Smooth muscle cell (in vitro differentiated cells): ENCODE results near the gene SLC6A9. TPM values are rescaled to one million over a fixed set of nuclear protein-coding genes. Genes with fewer than 3 reads are reported as not detected.

Experiments
- DNase-seq: peaks from one replicate; lab custom pipeline; 2025; ENCODE audit not compliant: unreplicated experiment; lab: John Stamatoyannopoulos, UW
- H2AFZ ChIP-seq: fragments of 200-600 bp; sonication (generic); 2 replicates; pipeline ENCODE4 v1.6.0; 2016; ENCODE audit warnings: antibody characterized with exemption, low read depth, mild to moderate bottlenecking
- H3F3A ChIP-seq: fragments of 200-600 bp; sonication (generic); 2 replicates; pipeline ENCODE4 v1.6.0; 2017; ENCODE audit warnings: antibody characterized with exemption, low read depth
- H3K27ac ChIP-seq: fragments of 200-600 bp; sonication (generic); 2 replicates; pipeline ENCODE4 v1.5.1; 2016; ENCODE audit warnings: low read depth, mild to moderate bottlenecking
- H3K27me3 ChIP-seq: fragments of 200-600 bp; sonication (generic); 2 replicates; pipeline ENCODE4 v1.6.1; 2016; ENCODE audit warnings: low read depth, mild to moderate bottlenecking
- H3K36me3 ChIP-seq: fragments of 200-600 bp; sonication (generic); 2 replicates; pipeline ENCODE4 v1.5.1; 2016; ENCODE audit warnings: low read depth
- H3K4me1 ChIP-seq: fragments of 200-600 bp; sonication (generic); 2 replicates; pipeline ENCODE4 v1.5.1; 2016; ENCODE audit warnings: low read depth
- H3K4me2 ChIP-seq: fragments of 200-600 bp; sonication (generic); 2 replicates; pipeline ENCODE4 v1.6.0; 2016; ENCODE audit warnings: mild to moderate bottlenecking
- H3K4me3 ChIP-seq: fragments of 200-600 bp; sonication (generic); 2 replicates; pipeline ENCODE4 v1.5.1; 2016; ENCODE audit warnings: mild to moderate bottlenecking
- H3K79me2 ChIP-seq: fragments of 200-600 bp; sonication (generic); 2 replicates; pipeline ENCODE4 v1.6.0; 2016; ENCODE audit warnings: low read depth, mild to moderate bottlenecking
- H3K9ac ChIP-seq: fragments of 200-600 bp; sonication (generic); 2 replicates; pipeline ENCODE4 v1.6.0; 2016; ENCODE audit warnings: low read depth
- H3K9me3 ChIP-seq: fragments of 200-600 bp; sonication (generic); replicated peaks from 2 replicates; pipeline ENCODE4 v1.5.1; 2016; ENCODE audit warnings: low read depth
- H4K20me1 ChIP-seq: fragments of 200-600 bp; sonication (generic); 2 replicates; pipeline ENCODE4 v1.6.0; 2016; ENCODE audit warnings: low read depth
- CTCF ChIP-seq: fragments of 200-600 bp; sonication (generic); IDR thresholded peaks from 2 replicates; pipeline ENCODE4 v1.5.1; 2017; ENCODE audit warnings: borderline replicate concordance, mild to moderate bottlenecking, antibody characterized with exemption; ENCODE audit not compliant: insufficient read depth, poor library complexity, severe bottlenecking
- WGBS: methylation state at CpG from one replicate; pipeline ENCODE4 v1.1.7; 2016; ENCODE audit warnings: low lambda C conversion rate; 5-methylcytosine and 5-hydroxymethylcytosine counted together
- polyA plus RNA-seq: library from polyadenylated mRNA; unstranded; fragments of >200 nt; fragmentation: Nextera tagmentation; extraction: Ambion mirVana; gene quantifications from 2 replicates; pipeline ENCODE4 v1.2.1, GENCODE V29; 2016
- total RNA-seq: library from RNA; depleted of rRNA; stranded (reverse); fragments of >200 nt; gene quantifications from 2 replicates; pipeline ENCODE4 v1.2.3, GENCODE V29; 2014

Gene SLC6A9
- total and polyA plus RNA-seq, 2 experiments from 2014 or later, result 10.2 to 25.8 TPM

GRCh38 chr1:43977376-43978263 is 53.6 kb downstream of the SLC6A9 start:
- H3K79me2 ChIP-seq, result peaks cover 31% of the 10 kb centered on the region
- WGBS, result 90% methylated on average over 9 of the region's 9 CpGs
- no peaks in the 10 kb centered on the region for H3K27me3 ChIP-seq
- H3K36me3 ChIP-seq, result no peaks in the 10 kb centered on the region
- H3F3A ChIP-seq, result peaks cover 19% of the 10 kb centered on the region
- H2AFZ ChIP-seq, result no peak overlapping the region
- peaks cover 54% of the 10 kb centered on the region for H4K20me1 ChIP-seq
- no peaks in the 10 kb centered on the region for H3K9me3 ChIP-seq
- no peak for TF ChIP-seq CTCF
- no peak overlapping the region for H3K27ac ChIP-seq
- H3K9ac ChIP-seq, result no peak overlapping the region
- DNase-seq, result no peak
- H3K4me2 ChIP-seq, result peak overlapping the region; percentile 95
- H3K4me3 ChIP-seq, result no peak overlapping the region
- H3K4me1 ChIP-seq, result peaks cover 18% of the 10 kb centered on the region

GRCh38 chr1:43976890-43977289 is 54.4 kb downstream of the SLC6A9 start:
- H3F3A ChIP-seq, result peaks cover 19% of the 10 kb centered on the region
- no peaks in the 10 kb centered on the region for H3K36me3 ChIP-seq
- no peak overlapping the region for H3K9ac ChIP-seq
- H3K4me3 ChIP-seq, result no peak overlapping the region
- peaks cover 30% of the 10 kb centered on the region for H3K79me2 ChIP-seq
- H3K4me1 ChIP-seq, result peaks cover 18% of the 10 kb centered on the region
- H4K20me1 ChIP-seq, result peaks cover 47% of the 10 kb centered on the region
- DNase-seq, result no peak
- H3K9me3 ChIP-seq, result no peaks in the 10 kb centered on the region
- H3K27me3 ChIP-seq, result no peaks in the 10 kb centered on the region
- WGBS, result 96% methylated on average over 8 of the region's 8 CpGs
- no peak overlapping the region for H2AFZ ChIP-seq
- no peak for TF ChIP-seq CTCF
- H3K27ac ChIP-seq, result no peak overlapping the region
- H3K4me2 ChIP-seq, result no peak overlapping the region

- peaks cover 18% of the 10 kb centered on the region for H3K4me1 ChIP-seq
- 89% methylated on average over 4 of the region's 4 CpGs for WGBS
- TF ChIP-seq CTCF, result no peak
- H3K27ac ChIP-seq, result no peak overlapping the region
- peaks cover 40% of the 10 kb centered on the region for H4K20me1 ChIP-seq
- peak overlapping the region; percentile 93 for H3K9ac ChIP-seq
- H3K4me2 ChIP-seq, result peak overlapping the region; percentile 99
- H3F3A ChIP-seq, result peaks cover 19% of the 10 kb centered on the region
- no peaks in the 10 kb centered on the region for H3K27me3 ChIP-seq
- H3K36me3 ChIP-seq, result no peaks in the 10 kb centered on the region
- no peaks in the 10 kb centered on the region for H3K9me3 ChIP-seq
- peaks cover 24% of the 10 kb centered on the region for H3K79me2 ChIP-seq
- no peak for DNase-seq
- peak overlapping the region; percentile 81 for H3K4me3 ChIP-seq
- H2AFZ ChIP-seq, result no peak overlapping the region
These were observed 55.2 kb downstream of the SLC6A9 start for GRCh38 chr1:43976045-43976444.
